Calu3 (cell line): ENCODE results near the gene PARP1. TPM values are rescaled to one million over a fixed set of nuclear protein-coding genes. Genes with fewer than 3 reads are reported as not detected.
"Not testable (repeated sequence)": the region's sequence is repeated elsewhere in the genome, so short reads cannot be mapped to it uniquely, and the experiment has no call there.

Experiments
- BruUV-seq: library from RNA; stranded (reverse); fragments of 400-500 nt; replicated peaks from 2 replicates; lab custom pipeline; 2021; lab: Mats Ljungman, UMichigan
- CTCF ChIA-PET: fragments of 300-600 bp; sonication (Branson Sonifier 250); formaldehyde crosslinking; loops from one replicate; lab custom pipeline; 2022; ENCODE audit warnings: antibody characterized with exemption; lab: Charles Lee
- DNase-seq: peaks from one replicate; pipeline ENCODE4 v3.0.0; 2022
- H3K27ac Mint-ChIP-seq: one replicate; pipeline ENCODE4 v1.8.0; 2022; ENCODE audit warnings: mixed read lengths; ENCODE audit not compliant: unreplicated experiment
- H3K27me3 Mint-ChIP-seq: one replicate; pipeline ENCODE4 v1.8.0; 2022; ENCODE audit warnings: mixed read lengths; ENCODE audit not compliant: unreplicated experiment
- H3K36me3 Mint-ChIP-seq: one replicate; pipeline ENCODE4 v1.8.0; 2022; ENCODE audit warnings: mild to moderate bottlenecking, moderate library complexity, mixed read lengths; ENCODE audit not compliant: insufficient read depth, unreplicated experiment
- H3K4me1 Mint-ChIP-seq: one replicate; pipeline ENCODE4 v1.8.0; 2022; ENCODE audit warnings: mild to moderate bottlenecking, low read depth, mixed read lengths; ENCODE audit not compliant: unreplicated experiment
- H3K4me3 Mint-ChIP-seq: one replicate; pipeline ENCODE4 v1.8.0; 2022; ENCODE audit warnings: mild to moderate bottlenecking, low read depth, moderate library complexity, mixed read lengths; ENCODE audit not compliant: unreplicated experiment
- H3K9me3 Mint-ChIP-seq: one replicate; pipeline ENCODE4 v1.8.0; 2022; ENCODE audit warnings: low read depth, mixed read lengths; ENCODE audit not compliant: unreplicated experiment
- intact Hi-C: fragments of 100-400 bp; cut with micrococcal nuclease; formaldehyde crosslinking; loops from one replicate; pipeline ENCODE4 v1.10.0; 2022; ENCODE audit not compliant: unreplicated experiment
- total RNA-seq: library from RNA; stranded (reverse); gene quantifications from 2 replicates; pipeline ENCODE4 v1.2.3, GENCODE V29; 2022
- TF ChIP-seq, protein P1 (sequence below): fragments of 200-600 bp; IDR thresholded peaks from one replicate; pipeline ENCODE4 v1.8.0; 2022; ENCODE audit warnings: antibody characterized with exemption; ENCODE audit not compliant: unreplicated experiment

PARP1 gene
- total RNA-seq, 1 experiment from 2014 or later, result 136 TPM

DNA sequence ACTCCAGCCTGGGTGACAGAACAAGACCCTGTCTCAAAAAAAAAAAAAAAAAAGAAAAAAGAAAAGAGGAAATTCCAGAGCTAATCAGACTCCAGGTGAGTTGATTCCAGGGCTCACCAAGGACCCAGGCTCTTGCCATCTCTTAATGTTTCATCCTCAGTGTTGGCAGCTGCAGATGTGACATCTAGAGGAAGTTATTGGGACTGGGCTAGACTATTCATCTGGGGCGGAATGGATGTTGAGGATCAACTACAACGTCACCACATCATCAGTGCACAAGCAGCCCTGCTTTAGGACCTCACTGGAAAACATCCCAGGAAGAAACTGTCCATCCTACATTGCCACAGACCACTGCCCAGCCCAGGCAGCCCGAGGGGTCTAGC is 28.6 kb upstream of the PARP1 start:
- peaks cover 86% of the 10 kb centered on the region for H3K27me3 Mint-ChIP-seq
- H3K4me1 Mint-ChIP-seq, result no peaks in the 10 kb centered on the region
- no peaks in the 10 kb centered on the region for H3K36me3 Mint-ChIP-seq
- no peak for DNase-seq
- H3K9me3 Mint-ChIP-seq, result no peaks in the 10 kb centered on the region
- H3K4me3 Mint-ChIP-seq, result no peak overlapping the region
- intact Hi-C loops, result no loop called here
- CTCF ChIA-PET, result interaction anchor here (0.6 to 0.7 kb wide), 2 partner anchors 102 to 137 kb away, joined by 3 to 6 read pairs; no protein-coding TSS in a partner anchor
- no peak overlapping the region for H3K27ac Mint-ChIP-seq
- BruUV-seq, result no TSS peak
- TF ChIP-seq, protein P1, sequence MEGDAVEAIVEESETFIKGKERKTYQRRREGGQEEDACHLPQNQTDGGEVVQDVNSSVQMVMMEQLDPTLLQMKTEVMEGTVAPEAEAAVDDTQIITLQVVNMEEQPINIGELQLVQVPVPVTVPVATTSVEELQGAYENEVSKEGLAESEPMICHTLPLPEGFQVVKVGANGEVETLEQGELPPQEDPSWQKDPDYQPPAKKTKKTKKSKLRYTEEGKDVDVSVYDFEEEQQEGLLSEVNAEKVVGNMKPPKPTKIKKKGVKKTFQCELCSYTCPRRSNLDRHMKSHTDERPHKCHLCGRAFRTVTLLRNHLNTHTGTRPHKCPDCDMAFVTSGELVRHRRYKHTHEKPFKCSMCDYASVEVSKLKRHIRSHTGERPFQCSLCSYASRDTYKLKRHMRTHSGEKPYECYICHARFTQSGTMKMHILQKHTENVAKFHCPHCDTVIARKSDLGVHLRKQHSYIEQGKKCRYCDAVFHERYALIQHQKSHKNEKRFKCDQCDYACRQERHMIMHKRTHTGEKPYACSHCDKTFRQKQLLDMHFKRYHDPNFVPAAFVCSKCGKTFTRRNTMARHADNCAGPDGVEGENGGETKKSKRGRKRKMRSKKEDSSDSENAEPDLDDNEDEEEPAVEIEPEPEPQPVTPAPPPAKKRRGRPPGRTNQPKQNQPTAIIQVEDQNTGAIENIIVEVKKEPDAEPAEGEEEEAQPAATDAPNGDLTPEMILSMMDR, result no peak

DNA sequence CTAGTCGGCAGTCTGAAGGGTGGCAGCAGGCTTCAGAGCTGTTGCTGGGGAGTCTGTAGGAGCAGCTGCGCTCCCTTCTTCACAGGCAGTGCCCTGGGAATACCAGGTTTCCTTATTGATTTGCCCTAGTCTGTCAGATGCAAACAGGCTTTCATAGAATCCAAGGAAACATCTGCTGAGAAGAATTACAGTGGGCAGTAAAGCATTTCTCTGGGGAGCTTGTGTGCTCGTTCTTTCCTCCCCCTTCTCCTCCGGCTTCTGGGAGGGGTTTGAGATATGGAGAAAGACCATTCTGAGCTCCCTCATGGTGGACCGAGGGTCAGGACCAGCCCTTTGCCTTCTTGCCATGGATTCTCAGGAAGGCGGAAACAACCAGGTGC is 25.4 kb upstream of the PARP1 start:
- no peak for DNase-seq
- Mint-ChIP-seq H3K9me3 (no peaks in the 10 kb centered on the region), H3K4me3 (no peak overlapping the region), H3K4me1 (no peaks in the 10 kb centered on the region), H3K36me3 (no peaks in the 10 kb centered on the region), H3K27me3 (peaks cover 77% of the 10 kb centered on the region), H3K27ac (no peak overlapping the region)
- intact Hi-C loops, result no loop called here
- CTCF ChIA-PET, result no interaction called here
- TF ChIP-seq, protein P1, result no peak
- no TSS peak for BruUV-seq

DNA sequence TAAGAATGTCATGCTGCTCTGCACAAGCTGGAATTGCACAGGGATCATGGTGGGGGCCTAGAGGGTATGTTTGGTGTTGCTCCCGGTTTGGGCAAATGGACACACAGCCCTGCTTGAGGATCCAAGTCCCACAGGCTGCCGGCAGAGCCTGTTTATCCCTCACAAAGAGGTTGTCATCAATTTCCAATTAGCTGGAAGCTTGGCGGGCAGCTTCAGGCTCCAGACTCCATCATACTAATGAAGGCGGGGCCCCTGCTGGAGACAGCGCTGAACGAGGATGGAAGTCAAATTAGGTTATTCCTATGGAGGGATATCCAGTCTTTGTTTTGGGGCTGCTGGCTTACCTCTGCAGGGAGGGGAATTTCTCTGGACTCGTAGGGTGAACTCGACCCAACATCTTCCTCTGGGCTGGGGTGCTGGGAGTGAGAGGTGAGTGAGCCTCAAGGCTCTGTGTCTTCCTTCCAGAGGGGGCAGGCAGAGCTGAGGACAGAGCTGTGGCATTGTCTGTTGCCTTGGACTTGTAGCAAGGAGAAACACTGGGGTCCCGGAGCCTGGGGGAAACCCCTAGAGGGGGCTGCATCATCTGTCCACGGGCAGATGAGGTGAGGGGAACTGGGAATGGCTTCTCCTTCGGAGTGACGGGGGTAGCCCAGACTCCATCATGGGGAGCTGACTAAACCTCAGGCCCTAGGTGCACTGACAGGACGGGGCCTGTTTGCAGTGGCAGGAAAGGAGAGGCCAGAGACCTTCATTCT is 24.9 kb upstream of the PARP1 start:
- TF ChIP-seq, protein P1, result no peak
- no peaks in the 10 kb centered on the region for H3K4me1 Mint-ChIP-seq
- intact Hi-C loops, result no loop called here
- H3K27me3 Mint-ChIP-seq, result peaks cover 77% of the 10 kb centered on the region
- no peaks in the 10 kb centered on the region for H3K9me3 Mint-ChIP-seq
- H3K27ac Mint-ChIP-seq, result no peak overlapping the region
- no peaks in the 10 kb centered on the region for H3K36me3 Mint-ChIP-seq
- no peak overlapping the region for H3K4me3 Mint-ChIP-seq
- BruUV-seq, result no TSS peak
- no peak for DNase-seq
- CTCF ChIA-PET, result no interaction called here

DNA sequence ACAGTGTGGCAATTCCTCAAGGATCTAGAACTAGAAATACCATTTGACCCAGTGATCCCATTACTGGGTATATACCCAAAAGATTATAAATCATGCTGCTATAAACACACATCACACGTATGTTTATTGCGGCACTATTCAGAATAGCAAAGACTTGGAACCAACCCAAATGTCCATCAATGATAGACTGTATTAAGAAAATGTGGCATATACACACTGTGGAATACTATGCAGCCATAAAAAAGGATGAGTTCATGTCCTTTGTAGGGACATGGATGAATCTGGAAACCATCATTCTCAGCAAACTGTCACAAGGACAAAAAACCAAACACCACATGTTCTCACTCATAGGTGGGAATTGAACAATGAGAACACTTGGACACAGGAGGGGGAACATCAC is 24.0 kb upstream of the PARP1 start:
- H3K36me3 Mint-ChIP-seq, BruUV-seq, H3K4me3 Mint-ChIP-seq, CTCF ChIA-PET, H3K4me1 Mint-ChIP-seq, intact Hi-C loops, DNase-seq, H3K27ac Mint-ChIP-seq, H3K9me3 Mint-ChIP-seq: not testable (repeated sequence)
- H3K27me3 Mint-ChIP-seq, result peaks cover 74% of the 10 kb centered on the region
